Neuronal stem cell (in vitro differentiated cells): Measurements from ENCODE around the gene ADCY10.
A peak's percentile ranks its signal among the peaks of the same experiment; 100 is the strongest.

Experiments used
- DNase-seq: peaks from one replicate; pipeline ENCODE4 v3.0.0-alpha.2; 2013; ENCODE audit warnings: low spot score
- H2AFZ ChIP-seq: one replicate; pipeline ENCODE4 v1.6.1; 2013; ENCODE audit warnings: mild to moderate bottlenecking, low read length, inconsistent platforms
- H2AK5ac ChIP-seq: 2 replicates; pipeline ENCODE4 v1.6.1; 2013; ENCODE audit warnings: low read depth, mild to moderate bottlenecking, inconsistent platforms, low read length, moderate library complexity, mixed read lengths
- H2BK120ac ChIP-seq: 2 replicates; pipeline ENCODE4 v1.6.1; 2013; ENCODE audit warnings: low read depth, mild to moderate bottlenecking, inconsistent platforms, low read length, moderate library complexity, mixed read lengths
- H2BK12ac ChIP-seq: one replicate; pipeline ENCODE4 v1.6.1; 2013; ENCODE audit warnings: low read length, inconsistent platforms
- H2BK15ac ChIP-seq: 2 replicates; pipeline ENCODE4 v1.6.1; 2013; ENCODE audit warnings: mild to moderate bottlenecking, low read length, inconsistent platforms, mixed read lengths
- H2BK5ac ChIP-seq: one replicate; pipeline ENCODE4 v1.6.1; 2013; ENCODE audit warnings: inconsistent platforms, mild to moderate bottlenecking, low read length, moderate library complexity
- H3K14ac ChIP-seq: one replicate; pipeline ENCODE4 v1.6.1; 2013; ENCODE audit warnings: low read length, inconsistent platforms
- H3K18ac ChIP-seq: 2 replicates; pipeline ENCODE4 v1.6.1; 2013; ENCODE audit warnings: low read length, inconsistent platforms
- H3K23ac ChIP-seq: 2 replicates; pipeline ENCODE4 v1.6.1; 2013; ENCODE audit warnings: low read depth, mild to moderate bottlenecking, mixed read lengths, low read length, inconsistent platforms; ENCODE audit not compliant: poor library complexity
- H3K27ac ChIP-seq: replicated peaks from 3 replicates; pipeline ENCODE4 v1.5.1; 2013; ENCODE audit warnings: low read length, inconsistent platforms
- H3K27me3 ChIP-seq, 3 experiments: 2 replicates each; pipeline ENCODE4 v1.6.1; 2013; ENCODE audit warnings: low read length in 3 of 3, mild to moderate bottlenecking in 2 of 3, inconsistent platforms in 1 of 3, low read depth in 1 of 3, mixed read lengths in 1 of 3, moderate library complexity in 1 of 3; ENCODE audit not compliant: control insufficient read depth in 3 of 3, insufficient read depth in 3 of 3
- H3K36me3 ChIP-seq, 2 donors: replicated peaks in 1 of 2; 2 replicates each; pipeline ENCODE4 v1.6.1; 2013; ENCODE audit warnings: low read length in 2 of 2; ENCODE audit not compliant: control insufficient read depth in 2 of 2, insufficient read depth in 2 of 2
- H3K4ac ChIP-seq: 2 replicates; pipeline ENCODE4 v1.6.1; 2013; ENCODE audit warnings: inconsistent platforms, mild to moderate bottlenecking, low read length, moderate library complexity
- H3K4me1 ChIP-seq, 2 donors: 1 replicate in 1 of 2; 2 replicates in 1 of 2; pipeline ENCODE4 v1.6.1; 2013; ENCODE audit warnings: low read length in 2 of 2, low read depth in 1 of 2; ENCODE audit not compliant: control insufficient read depth in 2 of 2, insufficient read depth in 1 of 2
- H3K4me2 ChIP-seq: one replicate; pipeline ENCODE4 v1.6.1; 2013; ENCODE audit warnings: mild to moderate bottlenecking, low read length, inconsistent platforms; ENCODE audit not compliant: insufficient read depth, poor library complexity, severe bottlenecking
- H3K4me3 ChIP-seq, 2 donors: 2 replicates each; pipeline ENCODE4 v1.5.1; 2013; ENCODE audit warnings: low read length in 2 of 2, mild to moderate bottlenecking in 2 of 2, inconsistent platforms in 1 of 2, moderate library complexity in 1 of 2
- H3K79me1 ChIP-seq: one replicate; pipeline ENCODE4 v1.6.1; 2013; ENCODE audit warnings: low read depth, mild to moderate bottlenecking, inconsistent platforms, low read length, moderate library complexity
- H3K9ac ChIP-seq: one replicate; pipeline ENCODE4 v1.6.1; 2013; ENCODE audit warnings: mild to moderate bottlenecking, low read depth, low read length, inconsistent platforms; ENCODE audit not compliant: poor library complexity
- H3K9me3 ChIP-seq, 2 donors: replicated peaks in 1 of 2; 2 replicates each; pipeline versions ENCODE3 to v1.6.1; 2013; ENCODE audit warnings: low read length in 2 of 2, mild to moderate bottlenecking in 2 of 2, inconsistent platforms in 1 of 2, low read depth in 1 of 2, mixed read lengths in 1 of 2, moderate library complexity in 1 of 2; ENCODE audit not compliant: control insufficient read depth in 2 of 2, insufficient read depth in 1 of 2
- H4K8ac ChIP-seq: one replicate; pipeline ENCODE4 v1.6.1; 2013; ENCODE audit warnings: low read depth, mild to moderate bottlenecking, inconsistent platforms, low read length, moderate library complexity
- H4K91ac ChIP-seq: one replicate; pipeline ENCODE4 v1.6.1; 2013; ENCODE audit warnings: low read length, low read depth, mild to moderate bottlenecking, inconsistent platforms; ENCODE audit not compliant: poor library complexity
- WGBS, 2 donors: extraction: QIAGEN DNeasy Blood & Tissue Kit; methylation state at CpG; one replicate each; pipeline ENCODE4 v1.1.7; 2013; ENCODE audit warnings: missing lambda C conversion rate in 2 of 2, mixed read lengths in 1 of 2; ENCODE audit not compliant: insufficient read length in 2 of 2, insufficient replicate concordance in 1 of 2; ENCODE audit errors: extremely low coverage in 2 of 2; 5-methylcytosine and 5-hydroxymethylcytosine counted together

The ADCY10 gene

DNA sequence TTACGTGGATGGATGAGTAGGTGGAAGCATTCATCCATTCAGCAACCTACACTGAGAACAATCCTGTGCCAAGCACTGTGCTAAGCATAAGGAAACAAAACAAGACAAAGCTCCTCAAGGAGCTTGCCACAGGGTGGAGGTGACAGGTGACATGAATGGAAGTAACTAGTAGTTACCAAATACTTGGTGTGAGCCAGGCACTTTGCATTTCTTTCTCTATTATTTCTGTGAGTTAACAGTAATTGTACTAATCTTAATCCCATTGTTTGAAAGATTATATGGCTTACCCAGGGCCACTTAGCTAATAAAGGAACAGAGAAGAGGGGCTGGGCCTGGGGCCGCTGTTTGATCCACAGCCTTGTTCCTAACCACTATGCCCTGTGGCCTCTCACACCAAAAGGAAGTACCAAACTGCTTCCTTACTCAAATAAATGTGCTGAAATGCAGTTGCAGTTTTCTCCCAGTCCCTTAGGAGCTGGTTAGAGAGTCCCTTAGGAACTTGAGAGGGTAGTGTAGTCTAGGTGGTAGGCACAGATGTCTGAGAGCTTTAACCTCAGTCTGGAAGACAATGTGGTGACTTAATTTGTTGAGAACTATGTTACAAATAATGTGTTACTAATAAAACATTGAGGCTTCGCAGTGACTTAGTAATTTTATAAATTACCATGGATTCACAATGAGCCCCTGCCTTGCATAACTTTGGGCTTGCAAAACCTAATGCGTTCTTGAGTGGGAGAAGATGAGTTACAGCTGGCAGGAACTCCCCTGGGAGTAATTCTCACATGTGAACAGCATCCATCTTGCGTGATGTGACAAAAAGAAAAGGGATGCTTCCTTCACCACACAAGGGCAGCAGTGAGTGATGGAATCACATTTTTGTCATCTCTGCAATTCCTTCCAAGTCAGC is 122.4 kb downstream of the ADCY10 start:
- H3K79me1 ChIP-seq, result peaks cover 2% of the 10 kb centered on the region
- H3K18ac ChIP-seq, result no peak overlapping the region
- H3K4me3 ChIP-seq, result no peak overlapping the region
- H2BK120ac ChIP-seq, result no peak overlapping the region
- no peak overlapping the region for H3K27ac ChIP-seq
- DNase-seq, result no peak
- no peak overlapping the region for H3K4ac ChIP-seq
- H3K23ac ChIP-seq, result no peak overlapping the region
- peaks cover 16 to 56% of the 10 kb centered on the region in 2 donors for H3K36me3 ChIP-seq
- H3K9ac ChIP-seq, result no peak overlapping the region
- H2AK5ac ChIP-seq, result no peak overlapping the region
- no peak overlapping the region for H3K14ac ChIP-seq
- peaks cover 0 to 2% of the 10 kb centered on the region in 2 donors for H3K9me3 ChIP-seq
- no peak overlapping the region for H2BK12ac ChIP-seq
- H4K8ac ChIP-seq, result no peak overlapping the region
- no peak overlapping the region for H4K91ac ChIP-seq
- no peaks in the 10 kb centered on the region for H3K27me3 ChIP-seq
- no peak overlapping the region for H3K4me2 ChIP-seq
- no CpG with 5 or more reads among the region's 5 CpGs for WGBS, 2 donors
- no peak overlapping the region for H2BK15ac ChIP-seq
- H2AFZ ChIP-seq, result no peak overlapping the region
- H2BK5ac ChIP-seq, result no peak overlapping the region
- H3K4me1 ChIP-seq, result peaks cover 2 to 5% of the 10 kb centered on the region in 2 donors

DNA sequence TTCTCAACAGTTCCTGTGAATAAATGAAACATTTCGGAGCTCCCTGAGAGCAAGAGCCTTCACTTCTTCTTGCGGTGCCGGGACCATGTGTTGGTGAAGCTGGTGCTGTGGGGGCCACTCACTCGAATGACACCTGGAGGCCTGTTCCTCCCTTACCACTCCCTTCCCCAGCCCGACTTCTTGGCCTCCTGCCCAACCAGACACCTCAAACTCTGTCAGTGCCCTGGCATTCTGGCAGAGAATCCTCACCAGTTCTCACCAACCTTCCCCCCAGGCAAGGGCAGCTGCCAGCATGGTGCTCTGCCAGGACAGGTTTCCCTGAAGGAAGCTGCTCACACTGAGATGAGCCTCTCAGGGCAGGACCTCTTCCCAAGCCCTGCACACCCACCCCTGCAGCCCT is 123.8 kb downstream of the ADCY10 start:
- Histone ChIP-seq H3K4me3 (no peak overlapping the region), H2AK5ac (no peak overlapping the region), H2BK5ac (no peak overlapping the region), H4K91ac (no peak overlapping the region), H3K36me3 (peaks cover 21 to 64% of the 10 kb centered on the region in 2 donors), H2BK120ac (no peak overlapping the region), H2BK12ac (no peak overlapping the region), H2BK15ac (no peak overlapping the region), H3K18ac (no peak overlapping the region), H3K4me2 (no peak overlapping the region), H3K79me1 (peaks cover 4% of the 10 kb centered on the region), H3K4ac (no peak overlapping the region), H3K27me3 (peaks cover 0 to under 1% (median 0%) of the 10 kb centered on the region in 3 experiments), H4K8ac (no peak overlapping the region), H3K4me1 (peaks cover 0 to 2% of the 10 kb centered on the region in 2 donors), H3K9ac (no peak overlapping the region), H3K27ac (no peak overlapping the region), H2AFZ (no peak overlapping the region), H3K9me3 (peaks cover 0 to 3% of the 10 kb centered on the region in 2 donors), H3K23ac (peak overlapping the region; percentile 20), H3K14ac (no peak overlapping the region)
- DNase-seq, result no peak
- no CpG with 5 or more reads among the region's 5 CpGs for WGBS, 2 donors

DNA sequence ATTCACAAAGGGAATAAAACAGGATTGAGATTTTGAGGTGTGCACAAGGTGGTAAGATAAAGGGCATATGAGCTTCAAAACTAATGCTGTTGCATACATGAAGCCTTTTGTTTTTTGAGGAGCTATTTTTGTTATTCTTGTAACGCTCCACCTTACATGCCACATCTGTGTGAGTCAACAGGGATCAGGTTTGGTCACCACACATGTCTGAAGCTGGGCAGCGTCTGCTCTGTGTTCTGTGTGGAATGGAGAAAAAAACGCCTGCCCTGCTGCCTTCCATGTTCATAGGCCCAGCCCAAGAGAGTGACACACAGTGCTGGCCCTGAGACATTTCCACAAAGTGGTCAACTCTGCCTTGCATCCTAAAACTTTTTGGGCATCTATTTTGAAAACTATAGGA is 124.4 kb downstream of the ADCY10 start:
- Histone ChIP-seq H3K36me3 (peaks cover 23 to 69% of the 10 kb centered on the region in 2 donors), H3K27ac (no peak overlapping the region)
- no CpG with 5 or more reads among the region's 3 CpGs for WGBS, 2 donors

DNA sequence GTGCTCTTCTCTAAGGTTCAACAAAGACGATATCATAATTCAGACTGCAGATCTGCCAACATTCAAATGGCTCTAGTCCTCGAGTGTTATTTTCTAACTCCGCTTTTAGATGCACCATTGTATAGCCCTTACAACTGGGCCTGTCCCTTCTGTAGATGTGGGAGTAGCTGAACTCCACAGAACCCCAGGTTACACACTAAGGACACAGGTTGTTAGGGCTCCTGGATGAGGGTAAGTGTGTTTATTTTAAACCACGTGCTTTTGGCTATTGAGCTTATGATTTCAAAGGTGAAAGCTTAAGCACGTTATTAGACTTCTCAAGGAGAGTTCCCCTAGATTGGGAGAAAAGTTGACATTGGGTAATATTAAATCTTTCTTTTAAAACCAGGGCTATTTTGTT is 127.4 kb downstream of the ADCY10 start:
- H2AFZ ChIP-seq, result no peak overlapping the region
- no peak overlapping the region for H3K14ac ChIP-seq
- H2BK12ac ChIP-seq, result no peak overlapping the region
- no peak overlapping the region for H4K8ac ChIP-seq
- peaks cover 0 to 2% (median 0%) of the 10 kb centered on the region in 3 experiments for H3K27me3 ChIP-seq
- H2BK15ac ChIP-seq, result no peak overlapping the region
- H2BK5ac ChIP-seq, result no peak overlapping the region
- H3K18ac ChIP-seq, result no peak overlapping the region
- no peak overlapping the region for H2AK5ac ChIP-seq
- DNase-seq, result no peak
- peaks cover 0 to 2% of the 10 kb centered on the region in 2 donors for H3K4me1 ChIP-seq
- H3K79me1 ChIP-seq, result peaks cover 6% of the 10 kb centered on the region
- H3K9me3 ChIP-seq, result peaks cover 1 to 4% of the 10 kb centered on the region in 2 donors
- H3K36me3 ChIP-seq, result peaks cover 25 to 81% of the 10 kb centered on the region in 2 donors
- H3K9ac ChIP-seq, result no peak overlapping the region
- no peak overlapping the region for H4K91ac ChIP-seq
- no CpG with 5 or more reads among the region's 5 CpGs for WGBS, 2 donors
- H2BK120ac ChIP-seq, result no peak overlapping the region
- H3K4me3 ChIP-seq, result no peak overlapping the region
- H3K4me2 ChIP-seq, result no peak overlapping the region
- no peak overlapping the region for H3K23ac ChIP-seq
- no peak overlapping the region for H3K4ac ChIP-seq
- H3K27ac ChIP-seq, result no peak overlapping the region

More for the DNA sequence above, 124.4 kb downstream of the ADCY10 start:
- H3K4me3 ChIP-seq, result no peak overlapping the region
- no peak overlapping the region for H3K23ac ChIP-seq
- DNase-seq, result no peak
- no peak overlapping the region for H2BK120ac ChIP-seq
- H4K8ac ChIP-seq, result no peak overlapping the region
- peaks cover 0 to 4% of the 10 kb centered on the region in 2 donors for H3K9me3 ChIP-seq
- no peak overlapping the region for H3K4me2 ChIP-seq
- no peak overlapping the region for H2BK15ac ChIP-seq
- H4K91ac ChIP-seq, result no peak overlapping the region
- H2BK5ac ChIP-seq, result no peak overlapping the region
- no peak overlapping the region for H3K14ac ChIP-seq
- H2AFZ ChIP-seq, result no peak overlapping the region
- H3K4me1 ChIP-seq, result peaks cover 0 to 2% of the 10 kb centered on the region in 2 donors
- no peak overlapping the region for H2AK5ac ChIP-seq
- no peak overlapping the region for H3K18ac ChIP-seq
- H2BK12ac ChIP-seq, result no peak overlapping the region
- H3K79me1 ChIP-seq, result peaks cover 6% of the 10 kb centered on the region
- peaks cover 0 to 2% (median 0%) of the 10 kb centered on the region in 3 experiments for H3K27me3 ChIP-seq
- no peak overlapping the region for H3K9ac ChIP-seq
- H3K4ac ChIP-seq, result no peak overlapping the region
